ENCODE measurements around the gene CBX2.

CBX2 gene

GRCh38 chr17:79830303-79830702, 52.4 kb downstream of the CBX2 start:
- Histone ChIP-seq H3K27ac (replicated peaks) (no peak overlapping the region), H3K27me3 (ENCODE audit: insufficient read depth, poor library complexity, severe bottlenecking) (no peaks in the 10 kb centered on the region), H3K4me3 (replicated peaks; ENCODE audit: insufficient read depth, low read length) (no peak overlapping the region)
- DNase-seq (ENCODE audit: low read depth in 1 of 2, low spot score in 1 of 2) = peak in 1 of 2 experiments; percentile 35
- TF ChIP-seq CTCF (IDR thresholded peaks at IDR 0.05; ENCODE audit: insufficient read depth, low read length) = no peak
- no peak for TF ChIP-seq POLR2AphosphoS5 (IDR thresholded peaks at IDR 0.05; ENCODE audit: low read depth)
- no peak for TF ChIP-seq GABPA (IDR thresholded peaks at IDR 0.05; ENCODE audit: low read depth)
- no peak for TF ChIP-seq REST (IDR thresholded peaks at IDR 0.05; ENCODE audit: insufficient replicate concordance, low read depth)
- TF ChIP-seq SPI1 (IDR thresholded peaks at IDR 0.05; ENCODE audit: borderline replicate concordance, low read depth) = no peak

- no peaks in the 10 kb centered on the region for H3K27me3 ChIP-seq (ENCODE audit: insufficient read depth, poor library complexity, severe bottlenecking)
- no peak overlapping the region for H3K27ac ChIP-seq (replicated peaks)
- DNase-seq (ENCODE audit: low read depth in 1 of 2, low spot score in 1 of 2) = no peak
Measured at GRCh38 chr17:79830763-79831264, 52.9 kb downstream of the CBX2 start.

GRCh38 chr17:79831265-79832217, 53.6 kb downstream of the CBX2 start:
- TF ChIP-seq POLR2AphosphoS5 (IDR thresholded peaks at IDR 0.05; ENCODE audit: low read depth) (no peak), CTCF (IDR thresholded peaks at IDR 0.05; ENCODE audit: insufficient read depth, low read length) (no peak), REST (IDR thresholded peaks at IDR 0.05; ENCODE audit: insufficient replicate concordance, low read depth) (no peak), GABPA (IDR thresholded peaks at IDR 0.05; ENCODE audit: low read depth) (no peak), SPI1 (IDR thresholded peaks at IDR 0.05; ENCODE audit: borderline replicate concordance, low read depth) (no peak)
- no peak for DNase-seq (ENCODE audit: low read depth in 1 of 2, low spot score in 1 of 2)
- Histone ChIP-seq H3K4me3 (replicated peaks; ENCODE audit: insufficient read depth, low read length) (no peak overlapping the region), H3K27ac (replicated peaks) (peak overlapping the region; percentile 6; the same call in 1 of the 2 replicates), H3K27me3 (ENCODE audit: insufficient read depth, poor library complexity, severe bottlenecking) (no peaks in the 10 kb centered on the region)

More at GRCh38 chr17:79830763-79831264, 52.9 kb downstream of the CBX2 start:
- TF ChIP-seq REST (IDR thresholded peaks at IDR 0.05; ENCODE audit: insufficient replicate concordance, low read depth) (no peak), POLR2AphosphoS5 (IDR thresholded peaks at IDR 0.05; ENCODE audit: low read depth) (no peak), GABPA (IDR thresholded peaks at IDR 0.05; ENCODE audit: low read depth) (no peak)
- H3K4me3 ChIP-seq (replicated peaks; ENCODE audit: insufficient read depth, low read length) = no peak overlapping the region

Data from HL-60 (cell line).